Measurements from ENCODE around the gene CHST15. TPM values are rescaled to one million over a fixed set of nuclear protein-coding genes. Genes with fewer than 3 reads are reported as not detected.

CHST15 gene
- total RNA-seq, 1 donor from 2014 or later: 76.9 TPM

- no peak for DNase-seq (ENCODE audit: extremely low read depth, low read depth, low spot score)
These were observed 104.7 kb downstream of the CHST15 start for GRCh38 chr10:123988694-123989093.

GRCh38 chr10:123986736-123987135 lies 106.7 kb downstream of the CHST15 start:
- DNase-seq (ENCODE audit: extremely low read depth, low read depth, low spot score): no peak

GRCh38 chr10:123974406-123974805 lies 119.0 kb downstream of the CHST15 start:
- no peak for DNase-seq (ENCODE audit: extremely low read depth, low read depth, low spot score)

- DNase-seq (ENCODE audit: extremely low read depth, low read depth, low spot score): no peak
These were observed 120.7 kb downstream of the CHST15 start for GRCh38 chr10:123972481-123973401.

- no peak for DNase-seq (ENCODE audit: extremely low read depth, low read depth, low spot score)
These were observed 122.5 kb downstream of the CHST15 start for GRCh38 chr10:123970927-123971286.

- DNase-seq (ENCODE audit: extremely low read depth, low read depth, low spot score): no peak
These were observed 123.0 kb downstream of the CHST15 start for GRCh38 chr10:123970207-123970926.

- peak; percentile 7 for DNase-seq (ENCODE audit: extremely low read depth, low read depth, low spot score)
These were observed 125.7 kb downstream of the CHST15 start for GRCh38 chr10:123967626-123968243.

- no peak for DNase-seq (ENCODE audit: extremely low read depth, low read depth, low spot score)
These were observed 126.5 kb downstream of the CHST15 start for GRCh38 chr10:123966896-123967231.

GRCh38 chr10:123965973-123966895 lies 127.2 kb downstream of the CHST15 start:
- no peak for DNase-seq (ENCODE audit: extremely low read depth, low read depth, low spot score)

GRCh38 chr10:123964953-123965352 lies 128.4 kb downstream of the CHST15 start:
- DNase-seq (ENCODE audit: extremely low read depth, low read depth, low spot score): no peak

- DNase-seq (ENCODE audit: extremely low read depth, low read depth, low spot score): no peak
These were observed 130.5 kb downstream of the CHST15 start for GRCh38 chr10:123962756-123963530.

- no peak for DNase-seq (ENCODE audit: extremely low read depth, low read depth, low spot score)
These were observed 135.2 kb downstream of the CHST15 start for GRCh38 chr10:123958241-123958640.

Other genes with a start within 250 kb of the CHST15 start
- gene CPXM2, start 201.8 kb downstream of the CHST15 start, total RNA-seq: 0.19 and 0.41 TPM in 2 replicates